NOMO-1 treated with dmso at 0.1 percent for 144 hours (cell line): Measurements from ENCODE around the gene AMN.
"Not testable (repeated sequence)": the region's sequence is repeated elsewhere in the genome, so short reads cannot be mapped to it uniquely, and the experiment has no call there.

ENCODE experiments used
- DNase-seq: peaks from one replicate; lab custom pipeline; 2025; ENCODE audit not compliant: unreplicated experiment; lab: John Stamatoyannopoulos, UW

Gene AMN

DNA sequence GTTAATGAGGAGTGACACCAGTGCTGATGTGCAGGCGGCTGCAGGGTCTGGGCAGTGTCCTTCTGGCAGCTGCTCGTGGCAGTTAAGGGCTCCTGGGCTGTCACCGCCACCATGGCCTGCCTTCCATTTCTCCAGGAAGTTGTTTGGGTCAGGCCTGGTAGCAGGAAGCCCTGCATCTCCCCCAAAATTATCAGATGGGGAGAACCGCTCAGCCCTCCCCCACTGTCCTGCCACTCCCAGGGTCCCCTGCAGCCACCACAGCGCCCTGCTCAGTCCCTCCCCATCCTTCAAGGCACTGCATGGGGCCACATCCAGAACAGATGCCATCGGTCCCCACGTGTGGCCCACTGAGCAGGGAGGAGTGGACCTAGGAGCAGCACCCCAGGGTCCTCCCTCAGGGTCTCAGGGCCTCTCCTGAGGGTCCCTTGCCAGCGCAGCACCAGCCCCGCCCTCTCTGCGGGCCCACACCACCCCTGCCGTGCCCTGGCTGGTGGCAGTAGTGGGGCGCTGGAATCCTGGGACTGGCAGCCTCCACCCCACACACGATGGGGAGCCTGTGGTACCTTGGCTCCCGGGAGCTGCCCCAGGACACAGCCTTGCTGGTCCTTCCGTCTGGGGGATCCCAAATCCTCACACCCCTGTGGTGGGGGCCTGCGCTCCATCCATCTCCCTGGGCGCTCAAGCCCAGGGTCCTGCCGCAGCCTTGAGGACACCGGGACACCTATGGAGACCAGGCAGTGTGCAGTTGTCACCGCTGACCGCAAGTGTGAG is 10.3 kb upstream of the AMN start:
- DNase-seq = no peak

DNA sequence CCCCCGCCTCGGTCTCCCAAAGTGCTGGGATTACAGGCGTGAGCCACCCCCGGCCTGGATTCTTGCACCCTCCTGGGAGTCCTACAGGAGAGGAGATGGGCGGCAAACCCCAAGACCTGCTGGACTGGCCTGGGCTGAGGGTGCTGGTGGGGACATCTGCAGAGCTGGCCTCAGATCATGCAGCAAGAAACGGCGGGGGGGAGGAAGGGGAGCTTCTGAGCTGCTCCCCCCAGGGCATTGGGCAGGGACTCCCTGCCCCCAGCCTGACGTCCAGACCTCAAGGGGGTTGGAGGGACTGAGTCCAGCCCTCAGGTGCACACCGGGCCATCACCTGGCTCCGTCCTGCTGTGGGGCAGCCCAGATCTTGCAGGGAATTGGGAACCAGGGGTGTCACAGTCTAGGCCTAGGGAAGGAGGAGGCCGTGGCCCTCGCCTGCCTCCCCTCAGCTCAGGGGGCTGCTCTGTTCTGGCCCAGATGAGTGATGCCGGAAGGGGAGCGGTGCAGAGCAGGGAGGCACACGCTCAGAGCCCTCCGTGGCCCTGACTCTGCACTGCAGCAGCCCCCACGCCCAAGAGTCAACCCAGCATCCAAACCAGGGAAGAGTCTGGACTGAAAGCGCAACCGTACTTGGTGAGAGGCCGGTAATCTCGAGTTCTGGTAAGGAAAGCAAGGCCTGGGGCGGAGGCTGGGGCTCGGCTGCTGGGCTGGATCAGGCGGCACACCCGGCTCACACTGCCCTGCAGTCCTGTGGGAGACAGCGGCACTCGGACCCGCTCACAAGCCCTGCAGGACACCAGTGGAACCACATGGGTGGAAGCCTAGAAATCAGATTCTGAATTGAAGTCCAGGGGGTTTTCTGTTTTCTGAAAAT is 8.9 kb upstream of the AMN start:
- no peak for DNase-seq

DNA sequence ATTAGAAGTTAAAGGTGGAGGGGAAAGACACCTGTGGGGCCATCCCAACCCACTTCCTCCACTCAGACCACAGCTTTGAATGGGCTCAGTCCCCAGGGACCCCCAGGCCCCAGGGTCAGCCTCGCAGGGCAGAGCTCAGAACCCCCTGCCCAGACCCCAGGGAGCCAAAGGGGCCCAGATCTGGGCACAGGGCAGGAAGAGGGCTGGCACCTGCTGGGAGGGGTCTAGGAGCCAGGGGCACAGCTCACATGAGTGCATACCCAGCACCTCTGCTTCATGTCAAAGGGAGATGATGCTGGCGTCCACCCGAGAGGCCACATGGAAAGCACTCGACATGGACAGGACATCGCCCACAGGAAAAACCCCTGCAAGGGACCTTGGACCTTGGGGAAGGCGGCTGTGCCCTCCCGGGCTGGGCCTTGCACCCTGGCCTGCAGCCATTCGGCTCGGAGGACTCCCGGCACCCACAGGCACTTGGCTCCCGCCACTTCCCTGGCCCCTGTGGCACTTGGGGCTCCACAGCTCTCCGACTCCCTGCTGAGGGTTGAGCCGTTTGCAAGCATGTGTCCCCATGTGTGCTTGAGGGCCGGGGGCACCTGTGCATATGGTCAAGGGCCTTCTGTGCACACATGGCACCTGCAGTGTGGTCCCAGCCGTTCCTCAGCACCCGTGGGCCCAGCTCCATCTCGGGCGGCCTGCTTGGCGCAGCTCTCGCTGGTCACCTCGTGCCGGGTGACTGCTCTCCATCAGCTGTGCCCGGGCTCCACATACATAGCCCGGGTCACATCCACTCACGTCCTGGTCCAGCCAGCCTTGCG is 7.8 kb upstream of the AMN start:
- no peak for DNase-seq

GRCh38 chr14:102915292-102916110 is 7.0 kb upstream of the AMN start:
- DNase-seq = no peak

DNA sequence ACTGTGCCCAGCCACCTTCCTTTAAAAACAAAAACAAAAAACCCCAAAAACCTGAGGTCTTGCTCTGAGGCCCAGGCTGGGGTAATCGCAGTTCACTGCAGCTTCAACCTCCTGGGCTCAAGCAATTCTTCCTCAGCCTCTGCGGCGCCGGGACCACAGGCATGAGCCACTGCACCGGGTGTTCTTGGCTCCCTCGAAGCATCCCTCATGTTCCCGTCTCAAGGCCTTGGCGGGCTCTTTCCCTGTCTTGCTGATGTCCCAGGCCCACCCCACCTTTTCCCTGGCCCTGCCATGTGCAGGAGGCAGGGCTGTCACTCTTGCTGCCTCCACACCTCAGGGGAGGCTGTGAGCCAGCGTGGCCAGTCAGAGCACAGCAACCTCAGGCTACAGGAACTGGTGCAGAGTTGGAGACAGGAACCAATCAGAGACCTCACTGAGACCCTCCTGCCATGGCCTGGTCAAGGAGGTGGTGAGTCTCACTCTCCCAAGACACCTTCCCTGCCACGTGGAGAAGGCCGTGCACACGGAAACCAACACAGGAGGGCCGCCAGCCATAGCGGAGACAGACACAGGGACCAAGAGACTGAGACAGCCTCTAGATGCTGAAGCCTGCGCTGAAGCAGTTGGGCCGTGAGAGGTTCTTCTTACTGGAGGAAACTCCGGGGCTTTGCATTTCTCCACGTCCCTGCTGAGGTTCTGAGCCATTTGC is 6.0 kb upstream of the AMN start:
- no peak for DNase-seq

GRCh38 chr14:102917056-102917385 is 5.4 kb upstream of the AMN start:
- DNase-seq = no peak

- DNase-seq = no peak
These were observed 4.8 kb upstream of the AMN start for GRCh38 chr14:102917469-102918211.

DNA sequence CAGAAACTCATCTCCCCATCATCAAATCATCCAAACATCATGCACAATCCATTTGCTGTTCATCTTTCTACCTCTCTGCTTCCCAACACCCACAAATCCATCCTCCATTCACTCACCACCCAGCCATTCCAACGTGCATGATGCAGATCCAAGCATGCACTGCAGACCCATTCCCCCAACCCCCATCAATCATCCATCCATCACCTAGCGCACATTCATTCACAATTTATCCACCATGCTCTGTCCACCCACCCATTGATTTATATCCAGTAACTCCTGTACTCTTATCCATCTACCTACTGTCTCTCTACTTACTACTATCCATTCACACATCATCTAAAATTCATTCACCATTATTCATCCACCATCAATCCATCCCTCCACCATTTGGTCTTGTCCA is 4.0 kb upstream of the AMN start:
- DNase-seq = no peak

DNA sequence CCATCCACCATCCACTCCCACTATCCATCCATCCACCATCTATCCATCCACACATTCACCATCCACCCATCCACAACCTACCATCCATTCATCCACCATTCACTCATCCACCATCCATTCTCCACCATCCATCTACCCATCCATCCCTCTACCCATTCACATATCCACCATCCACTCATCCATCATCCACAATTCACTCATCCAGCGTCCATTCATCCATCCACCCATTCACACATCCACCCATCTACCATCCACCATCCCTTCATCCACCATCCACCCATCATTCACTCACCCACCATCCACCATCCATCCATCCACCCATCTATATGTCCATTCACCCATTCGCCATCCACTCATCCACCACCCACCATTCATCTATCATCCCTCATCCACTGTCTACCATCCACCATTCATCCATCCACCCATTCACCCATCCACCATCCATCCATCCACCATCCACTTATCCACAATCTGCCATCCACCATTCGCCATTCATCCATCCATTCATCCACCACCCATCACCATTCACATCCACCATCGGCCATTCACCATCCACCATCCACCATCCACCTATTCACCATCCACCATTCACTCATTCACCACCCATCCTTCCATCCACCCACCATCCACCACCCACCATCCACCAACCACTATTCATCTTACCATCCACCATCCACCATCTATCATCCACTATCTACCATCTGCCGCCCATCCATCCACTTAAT is 2.0 kb upstream of the AMN start:
- DNase-seq = no peak

DNA sequence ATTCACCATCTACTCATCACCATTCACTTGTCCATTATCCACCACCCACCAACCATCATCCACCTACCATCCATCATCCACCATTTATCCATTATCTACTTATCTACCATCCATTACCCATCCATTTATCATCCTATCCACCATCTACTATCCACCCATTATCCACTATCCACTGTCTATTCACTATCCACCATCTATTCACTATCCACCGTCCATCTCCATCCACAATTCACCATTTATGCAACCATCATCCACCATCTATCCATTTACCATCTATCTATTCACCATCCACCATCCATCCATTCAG is 1.5 kb upstream of the AMN start:
- no peak for DNase-seq

DNA sequence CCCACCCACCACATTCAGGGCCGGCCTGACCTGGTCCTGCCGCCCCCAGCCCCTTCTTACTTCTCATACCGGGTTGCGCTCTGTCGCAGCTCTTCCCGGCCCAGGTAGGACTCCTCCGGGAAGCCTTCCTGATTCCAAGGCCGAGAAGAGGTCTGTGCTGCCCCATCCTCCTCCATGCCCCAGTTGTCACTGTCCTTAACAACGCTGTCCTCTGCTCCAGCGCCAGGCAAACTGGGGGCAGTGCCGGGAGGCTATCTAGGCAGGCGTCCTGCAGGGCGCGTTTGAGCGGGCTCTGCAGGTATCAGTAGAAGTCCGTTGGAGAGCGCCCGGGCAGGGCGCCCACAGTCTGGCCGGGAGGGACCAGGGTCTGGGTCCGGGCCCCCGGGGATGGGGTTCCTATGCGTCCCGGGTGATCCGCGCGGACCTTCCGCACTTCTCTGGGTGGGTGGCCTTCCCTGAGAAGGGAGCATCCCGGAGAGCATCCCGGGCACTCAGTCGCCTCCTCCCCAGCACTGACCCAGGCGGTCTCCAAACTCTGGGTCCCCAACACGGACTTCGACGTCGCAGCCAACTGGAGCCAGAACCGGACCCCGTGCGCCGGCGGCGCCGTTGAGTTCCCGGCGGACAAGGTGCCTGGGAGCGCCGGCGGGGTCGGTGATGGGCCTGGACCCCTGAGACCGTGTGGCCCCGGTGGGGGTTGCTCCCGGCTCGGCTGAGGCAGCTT is 900 bp downstream of the AMN start:
- no peak for DNase-seq

DNA sequence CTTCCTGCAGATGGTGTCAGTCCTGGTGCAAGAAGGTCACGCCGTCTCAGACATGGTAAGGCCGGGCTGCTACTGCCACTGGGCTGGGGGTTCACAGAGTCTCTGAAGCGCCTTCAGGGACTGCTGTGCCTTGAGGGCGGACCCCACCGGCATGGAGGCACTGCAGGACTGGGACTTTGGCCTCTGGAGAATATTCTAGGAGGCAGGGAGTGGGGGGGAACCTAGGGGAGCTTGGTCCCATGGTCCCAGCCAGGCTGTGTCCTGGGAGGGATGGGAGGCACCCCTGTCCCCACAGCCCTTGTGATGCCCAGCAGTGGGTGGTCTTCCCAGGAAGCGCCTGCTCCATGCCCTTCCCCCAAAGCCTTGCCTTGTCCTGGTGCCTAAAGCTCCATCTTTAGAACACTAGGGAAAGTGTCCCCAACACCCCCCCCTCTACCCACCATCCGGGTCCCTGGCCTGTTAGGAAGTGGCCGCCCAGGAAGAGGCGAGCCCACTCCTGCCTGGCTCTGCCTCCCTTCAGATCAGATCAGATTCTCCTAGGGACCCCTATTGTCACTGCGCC is 1.5 kb downstream of the AMN start:
- no peak for DNase-seq

DNA sequence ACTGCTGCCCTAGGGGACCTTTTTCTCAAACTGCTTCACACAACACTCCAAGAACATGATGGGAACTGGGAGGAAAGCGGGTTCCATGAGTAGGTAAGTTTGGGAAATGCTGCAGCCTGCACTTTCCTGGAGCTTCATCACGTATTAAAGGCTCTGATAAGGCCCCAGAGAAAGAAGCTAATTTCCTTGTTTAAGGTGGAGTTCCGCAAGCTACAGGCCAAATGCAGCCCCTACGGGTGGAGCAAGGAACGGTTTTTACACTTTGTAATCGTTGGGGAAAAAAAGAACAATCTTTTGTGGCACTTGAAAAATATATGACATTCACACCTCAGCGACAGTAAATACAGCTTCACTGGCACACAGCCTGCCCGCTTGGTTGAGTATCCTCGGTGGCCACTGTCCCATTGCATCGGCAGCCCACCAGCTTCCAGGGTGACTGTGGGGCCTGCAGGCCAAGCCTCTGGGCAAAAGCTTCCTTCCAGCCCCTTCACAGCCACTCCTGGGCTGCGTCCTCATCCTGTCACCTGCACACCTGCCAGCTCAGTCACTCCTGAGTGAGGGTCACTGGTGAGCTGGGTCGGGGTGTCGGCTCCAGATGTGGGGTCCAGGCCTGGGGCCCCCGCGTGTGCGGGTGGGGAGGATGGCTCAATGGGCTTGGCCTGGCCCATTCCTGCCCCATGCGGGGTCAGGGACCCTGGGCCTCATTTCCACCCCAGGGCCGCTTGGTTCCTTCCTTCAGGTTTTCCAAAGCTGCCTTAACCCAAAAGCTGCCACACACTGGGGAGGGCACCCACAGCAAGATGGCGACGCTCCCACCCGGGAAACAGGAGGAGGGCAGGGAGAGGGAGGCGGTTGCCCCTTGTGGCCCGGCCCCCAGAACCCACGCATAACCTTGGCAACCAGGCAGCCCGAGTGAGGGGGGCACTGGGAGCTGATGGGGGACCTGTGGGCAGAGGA is 2.4 kb downstream of the AMN start:
- DNase-seq = no peak

GRCh38 chr14:102925646-102926045 is 3.2 kb downstream of the AMN start:
- DNase-seq = no peak

DNA sequence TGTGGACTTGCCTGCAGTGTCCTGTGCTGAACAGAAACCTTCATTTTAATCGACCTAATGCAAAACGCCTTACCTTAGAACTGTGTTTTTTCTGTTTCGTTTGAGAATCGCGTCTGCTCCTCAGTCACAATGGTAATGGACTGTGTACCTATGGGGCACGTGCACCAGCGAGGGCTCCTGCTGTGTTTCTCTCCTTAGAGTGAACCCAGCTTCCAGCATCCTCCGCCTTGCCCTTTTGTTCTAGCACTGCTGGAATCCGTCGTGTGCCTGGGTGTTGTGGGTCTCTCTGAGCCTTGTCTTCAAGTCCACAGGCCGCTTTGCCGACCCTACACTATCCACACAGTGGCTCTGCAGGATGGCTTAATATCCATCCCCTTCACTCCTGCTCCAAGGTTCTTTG is 3.6 kb downstream of the AMN start:
- no peak for DNase-seq

- not testable (repeated sequence) for DNase-seq
These were observed 4.4 kb downstream of the AMN start for GRCh38 chr14:102926840-102927239.

DNA sequence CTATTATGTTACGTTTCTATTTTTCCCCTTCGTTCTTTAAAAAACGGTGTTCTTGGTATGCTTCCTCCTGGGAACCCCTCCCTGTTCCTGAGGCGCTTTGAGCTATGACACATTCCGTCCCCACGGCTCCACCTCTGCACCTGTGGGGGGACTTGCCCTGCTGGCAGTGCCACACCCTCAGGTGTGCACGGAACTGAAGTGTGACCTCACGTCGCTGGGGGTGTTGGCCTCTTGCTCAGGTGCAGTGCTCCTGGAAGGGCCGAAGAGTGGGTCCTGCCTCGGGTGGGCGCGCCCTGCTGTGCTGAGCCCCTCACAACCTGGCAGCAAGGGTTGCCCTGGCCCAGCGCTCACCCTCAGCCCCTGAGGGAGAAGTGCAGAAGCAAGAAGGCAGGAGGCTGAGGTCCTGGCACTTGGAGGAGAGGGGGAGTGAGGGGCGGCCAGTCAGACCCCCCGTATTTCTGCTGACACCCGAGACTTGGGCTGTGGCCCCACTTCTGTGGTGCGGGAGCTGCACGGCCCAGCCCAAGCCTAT is 4.9 kb downstream of the AMN start:
- no peak for DNase-seq
